Naive thymus-derived CD8-positive, alpha-beta T cell (primary cell): ENCODE measurements around the gene PCNX3. TPM values are rescaled to one million over a fixed set of nuclear protein-coding genes. Genes with fewer than 3 reads are reported as not detected.
A peak's percentile ranks its signal among the peaks of the same experiment; 100 is the strongest.
"Not testable (repeated sequence)": the region's sequence is repeated elsewhere in the genome, so short reads cannot be mapped to it uniquely, and the experiment has no call there.

ENCODE experiments used
- ATAC-seq, 2 donors: fragments of 150-1000 bp; cut with Tn5 transposase in 1 of 2; sonication (Bioruptor Pico), chemical (Tn5 transposase) in 1 of 2; 1 replicate in 1 of 2; 2 replicates in 1 of 2; pipeline ENCODE4 v1.10.0; 2021; ENCODE audit warnings: mild to moderate bottlenecking in 2 of 2, moderate library complexity in 2 of 2
- POLR2A ChIA-PET: fragments of 350-600 bp; sonication (Branson Sonifier 250); formaldehyde crosslinking; loops from one replicate; lab custom pipeline; 2021; ENCODE audit warnings: antibody characterized with exemption; lab: Charles Lee
- DNase-seq, 10 donors: peaks; one replicate each; pipeline versions ENCODE4 v3.0.0 to v3.0.0-alpha.2; 2020 to 2022
- H3K27ac Mint-ChIP-seq, 10 donors: one replicate each; pipeline ENCODE4 v1.8.0; 2020 to 2022; ENCODE audit warnings: mild to moderate bottlenecking in 10 of 10, mixed read lengths in 10 of 10, moderate library complexity in 4 of 10, inconsistent platforms in 1 of 10
- H3K27me3 Mint-ChIP-seq, 5 donors: one replicate each; pipeline ENCODE4 v1.8.0; 2021 to 2022; ENCODE audit warnings: mixed read lengths in 5 of 5
- H3K36me3 Mint-ChIP-seq, 3 donors: one replicate each; pipeline ENCODE4 v1.8.0; 2020 to 2022; ENCODE audit warnings: mixed read lengths in 3 of 3, mild to moderate bottlenecking in 2 of 3, inconsistent platforms in 1 of 3
- H3K4me1 Mint-ChIP-seq, 4 donors: one replicate each; pipeline ENCODE4 v1.8.0; 2021 to 2022; ENCODE audit warnings: mixed read lengths in 4 of 4
- H3K4me3 Mint-ChIP-seq, 10 donors: one replicate each; pipeline ENCODE4 v1.8.0; 2020 to 2022; ENCODE audit warnings: mild to moderate bottlenecking in 10 of 10, mixed read lengths in 10 of 10, moderate library complexity in 6 of 10, inconsistent platforms in 1 of 10
- H3K9me3 Mint-ChIP-seq, 9 donors: one replicate each; pipeline ENCODE4 v1.8.0; 2020 to 2022; ENCODE audit warnings: mixed read lengths in 9 of 9, mild to moderate bottlenecking in 3 of 9, inconsistent platforms in 1 of 9, moderate library complexity in 1 of 9
- polyA plus RNA-seq, 3 donors: library from polyadenylated mRNA; unstranded; fragments of 300-500 nt; fragmentation: Illumina TruSeq; gene quantifications; one replicate each; pipeline ENCODE4 v1.2.3, GENCODE V29; 2021
- total RNA-seq, 8 experiments: library from RNA in 2 of 8; stranded (reverse) in 2 of 8; gene quantifications; one replicate each; pipeline ENCODE4 v1.2.3 and lab custom pipeline; 2021 to 2026

PCNX3 gene
- total and polyA plus RNA-seq, 5 experiments from 2014 or later, result 0.96 to 64.2 (median 6.5) TPM

DNA sequence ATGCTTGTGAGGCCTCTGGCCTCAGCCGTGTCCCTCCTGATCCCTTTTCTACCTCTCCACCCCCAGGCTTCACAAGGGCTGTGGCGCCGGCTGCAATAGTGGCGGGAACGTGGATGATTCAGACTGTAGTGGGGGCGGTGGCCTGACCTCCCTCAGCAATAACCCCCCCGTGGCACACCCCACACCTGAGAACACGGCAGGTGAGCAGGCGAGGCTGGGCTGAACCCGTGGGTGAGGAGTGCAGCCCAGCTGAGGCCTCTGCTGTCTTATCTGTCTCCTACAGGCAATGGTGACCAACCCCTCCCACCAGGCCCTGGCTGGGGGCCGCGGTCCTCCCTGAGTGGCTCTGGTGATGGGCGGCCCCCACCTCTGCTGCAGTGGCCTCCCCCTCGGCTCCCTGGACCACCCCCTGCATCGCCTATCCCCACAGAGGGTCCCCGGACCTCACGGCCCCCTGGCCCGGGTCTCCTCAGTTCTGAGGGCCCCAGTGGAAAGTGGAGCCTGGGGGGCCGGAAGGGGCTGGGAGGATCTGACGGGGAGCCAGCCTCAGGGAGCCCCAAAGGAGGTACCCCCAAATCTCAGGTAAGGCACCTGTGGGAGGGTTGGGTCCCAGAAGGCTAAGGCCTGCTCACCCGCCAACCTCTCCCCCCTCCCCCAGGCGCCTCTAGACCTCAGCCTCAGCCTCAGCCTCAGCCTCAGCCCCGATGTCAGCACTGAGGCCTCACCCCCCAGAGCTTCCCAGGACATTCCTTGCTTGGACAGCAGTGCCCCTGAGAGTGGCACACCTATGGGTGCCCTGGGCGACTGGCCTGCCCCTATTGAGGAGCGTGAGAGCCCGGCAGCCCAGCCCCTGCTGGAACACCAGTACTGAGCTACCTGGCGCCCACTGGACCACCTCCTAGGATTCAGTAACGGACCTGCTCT, 20.8 kb downstream of the PCNX3 start:
- POLR2A ChIA-PET, result interaction anchor here (0.7 to 38.5 kb wide), 4 partner anchors 9 to 505 kb away, joined by 5 to 1068 read pairs (median 548); partner anchors contain the start of genes KAT5, MAP3K11, PCNX3 and RELA
- peaks cover 0 to 24% (median 2%) of the 10 kb centered on the region in 3 donors for H3K36me3 Mint-ChIP-seq

DNA sequence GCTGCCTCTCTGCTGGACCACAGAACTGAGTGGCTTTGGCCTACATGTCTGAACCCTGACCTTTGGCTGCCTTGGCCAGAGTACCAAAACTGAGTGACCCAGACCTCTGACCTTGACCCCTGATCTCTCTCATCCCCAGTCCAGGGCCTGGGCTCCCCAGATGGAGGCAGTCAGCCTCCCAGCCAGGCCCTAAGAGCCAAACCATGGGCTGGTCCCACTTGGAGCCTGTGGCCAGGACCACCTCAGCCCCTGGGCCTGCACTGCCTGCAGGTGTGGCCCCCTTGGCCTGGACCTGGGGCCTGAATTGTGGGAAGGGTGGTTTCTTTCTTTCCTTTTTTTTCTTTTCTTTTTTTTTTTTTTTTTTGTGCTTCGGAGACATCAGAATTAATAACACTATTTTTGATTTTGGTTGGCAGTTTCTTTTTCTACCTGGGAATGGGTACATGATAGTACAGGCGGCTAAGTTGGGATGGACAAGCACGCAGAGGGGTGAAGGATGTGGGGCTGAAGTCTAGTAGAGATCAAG, 21.5 kb downstream of the PCNX3 start:
- Mint-ChIP-seq H3K27ac (peak overlapping the region; percentile 37 to 98 (median 91)), H3K27me3 (peaks cover 0 to 3% (median 0%) of the 10 kb centered on the region in 5 donors), H3K4me3 (peak overlapping the region; percentile 63 to 96 (median 92))

More for the DNA sequence above, 20.8 kb downstream of the PCNX3 start:
- H3K4me3 Mint-ChIP-seq, result peak overlapping the region; percentile 27 to 93 (median 60)
- no peak for ATAC-seq
- peak overlapping the region in 7 of 10 donors; percentile 65 to 98 (median 73) for H3K27ac Mint-ChIP-seq
- no peaks in the 10 kb centered on the region for H3K27me3 Mint-ChIP-seq
- H3K9me3 Mint-ChIP-seq, result no peaks in the 10 kb centered on the region
- DNase-seq, result no peak
- peaks cover 13 to 47% (median 45%) of the 10 kb centered on the region in 4 donors for H3K4me1 Mint-ChIP-seq

DNA sequence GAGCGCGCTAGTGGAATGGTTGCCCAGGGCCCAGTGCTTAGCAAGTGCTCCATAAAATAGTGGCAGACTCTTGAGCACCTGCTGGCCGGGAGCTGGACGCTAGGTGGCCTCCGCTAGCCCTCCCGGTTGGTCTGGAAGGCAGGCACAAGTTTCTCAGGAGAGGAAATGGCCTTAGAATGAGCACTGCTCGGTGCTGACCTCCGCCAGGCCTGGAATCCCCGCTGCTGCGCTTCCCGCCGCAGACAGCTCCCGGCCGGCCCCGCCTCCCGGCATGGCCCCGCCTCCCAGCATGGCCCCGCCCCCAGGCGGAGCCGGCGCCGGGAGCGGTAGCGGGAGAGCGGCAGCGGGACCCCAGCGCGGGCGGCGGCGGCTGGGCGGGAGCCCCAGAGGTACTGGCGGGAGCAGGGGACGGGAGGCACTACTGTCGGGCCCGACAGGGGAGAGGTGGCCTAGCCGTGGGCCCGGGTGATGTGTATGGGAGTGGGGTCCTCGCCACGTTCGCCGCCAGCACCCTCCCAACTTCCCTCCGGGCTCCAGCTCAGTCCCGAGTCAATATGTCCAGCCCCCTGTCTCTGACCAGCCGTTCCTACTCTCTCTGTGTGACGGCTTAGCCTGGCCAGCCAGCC, 22.3 kb downstream of the PCNX3 start, which contains the start of gene SIPA1:
Gene SIPA1 (plus strand): TSS at position 308 of the 626 bp plus-strand sequence. CDS start 2,821 bp downstream, outside the sequence.
- POLR2A ChIA-PET, result interaction anchor here (1.0 to 38.5 kb wide), 10 partner anchors 11 to 142 kb away, joined by 3 to 1068 read pairs (median 4); partner anchors contain the start of genes EHBP1L1, KAT5, MAP3K11 and PCNX3
- DNase-seq (peak; percentile 47 to 86 (median 75)), ATAC-seq (peak; percentile 44 to 56)
- Mint-ChIP-seq H3K36me3 (peaks cover 0 to 24% (median 2%) of the 10 kb centered on the region in 3 donors), H3K4me3 (peak within 1 kb of the TSS; percentile 90 to 99 (median 94)), H3K27ac (peak within 1 kb of the TSS; percentile 90 to 100 (median 98)), H3K4me1 (peaks cover 16 to 54% (median 53%) of the 10 kb centered on the region in 4 donors), H3K27me3 (peaks cover 0 to 3% (median 0%) of the 10 kb centered on the region in 5 donors), H3K9me3 (no peaks in the 10 kb centered on the region)

More for the DNA sequence above, 21.5 kb downstream of the PCNX3 start:
- H3K4me1 Mint-ChIP-seq, result peaks cover 16 to 53% (median 51%) of the 10 kb centered on the region in 4 donors
- no peak for DNase-seq
- ATAC-seq, result no peak
- no peaks in the 10 kb centered on the region for H3K9me3 Mint-ChIP-seq
- POLR2A ChIA-PET, result interaction anchor here (0.7 to 38.5 kb wide), 7 partner anchors 10 to 505 kb away, joined by 3 to 1068 read pairs (median 5); partner anchors contain the start of genes KAT5, MAP3K11, PCNX3 and RELA
- H3K36me3 Mint-ChIP-seq, result peaks cover 0 to 23% (median 2%) of the 10 kb centered on the region in 3 donors

DNA sequence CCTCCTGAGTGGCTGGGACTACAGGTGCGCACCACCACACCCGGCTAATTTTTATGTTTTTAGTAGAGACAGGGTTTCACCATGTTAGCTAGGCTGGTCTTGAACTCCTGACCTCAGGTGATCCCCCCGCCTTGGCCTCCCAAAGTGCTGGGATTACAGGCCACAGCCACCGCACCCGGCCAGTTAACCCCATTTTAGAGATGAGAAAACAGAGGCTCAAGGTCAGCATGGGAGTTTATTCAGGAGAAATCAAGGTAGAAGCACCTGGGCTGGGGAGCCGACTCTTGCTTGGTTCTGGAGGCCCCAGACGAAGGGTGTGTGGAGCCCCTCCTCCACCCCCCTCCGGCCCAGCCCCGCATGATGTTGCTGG, 23.6 kb downstream of the PCNX3 start:
- POLR2A ChIA-PET, result interaction anchor here (0.6 to 38.5 kb wide), 12 partner anchors 12 to 249 kb away, joined by 3 to 1068 read pairs (median 4); partner anchors contain the start of genes EHBP1L1, FIBP, KAT5 and MAP3K11
- H3K9me3 Mint-ChIP-seq, H3K27me3 Mint-ChIP-seq, ATAC-seq: not testable (repeated sequence)
- H3K27ac Mint-ChIP-seq, result peak overlapping the region; percentile 90 to 100 (median 98)
- H3K4me3 Mint-ChIP-seq, result peak overlapping the region; percentile 90 to 99 (median 94)
- peaks cover 0 to 34% (median 0%) of the 10 kb centered on the region in 3 donors for H3K36me3 Mint-ChIP-seq
- H3K4me1 Mint-ChIP-seq, result peaks cover 18 to 58% (median 55%) of the 10 kb centered on the region in 4 donors
- peak in 1 of 10 donors; percentile 49 for DNase-seq

DNA sequence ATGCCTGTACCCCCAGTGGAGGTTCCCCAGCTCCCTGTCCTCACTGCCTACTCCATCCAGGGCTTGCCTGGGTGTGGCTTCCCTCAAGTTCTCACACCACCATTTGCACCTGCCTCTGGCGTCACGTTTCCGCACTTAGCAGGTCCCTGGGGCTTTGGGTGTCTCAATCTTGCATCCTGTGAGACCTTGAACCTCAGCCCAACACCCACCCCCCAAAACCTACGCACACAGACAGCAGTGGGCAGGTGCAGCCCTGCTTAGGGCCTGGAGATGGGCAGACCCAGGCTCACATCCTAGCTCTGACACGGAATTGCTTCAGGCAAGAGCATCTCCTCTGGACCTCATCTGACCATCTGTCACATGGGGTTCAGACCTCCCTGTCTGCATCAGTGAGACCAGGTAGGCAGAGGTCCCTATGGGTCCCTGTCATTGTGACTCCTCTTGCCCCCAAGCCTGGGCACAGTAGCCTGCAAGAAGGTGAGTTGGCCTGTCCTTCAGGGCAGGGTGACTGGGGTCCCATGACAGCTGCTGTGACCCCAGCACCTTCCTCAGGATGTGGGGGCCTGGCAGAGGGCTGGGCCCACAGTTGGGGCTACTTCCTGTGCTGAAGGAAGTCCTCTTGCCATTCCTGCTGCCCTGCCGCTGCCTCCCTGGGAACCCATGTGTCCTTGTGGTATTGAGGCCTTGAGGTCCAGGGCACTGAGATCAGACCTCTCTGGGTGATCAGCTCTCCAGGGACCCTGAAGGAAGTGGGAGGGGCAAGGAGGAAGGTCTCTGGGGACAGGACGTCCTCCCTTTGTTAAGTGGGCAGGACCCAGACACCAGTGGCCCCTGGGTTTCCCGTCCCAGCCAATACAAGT, 24.3 kb downstream of the PCNX3 start:
- Mint-ChIP-seq H3K4me3 (peak overlapping the region; percentile 90 to 99 (median 94)), H3K27ac (peak overlapping the region; percentile 90 to 100 (median 98)), H3K4me1 (peaks cover 23 to 57% (median 56%) of the 10 kb centered on the region in 4 donors), H3K27me3 (peaks cover 0 to 3% (median 0%) of the 10 kb centered on the region in 5 donors), H3K36me3 (peaks cover 0 to 35% (median 0%) of the 10 kb centered on the region in 3 donors), H3K9me3 (no peaks in the 10 kb centered on the region)
- ATAC-seq (peak; percentile 56 to 84), DNase-seq (peak; percentile 49 to 93 (median 87))
- POLR2A ChIA-PET, result interaction anchor here (0.7 to 38.5 kb wide), 15 partner anchors 12 to 476 kb away, joined by 3 to 1068 read pairs (median 3); partner anchors contain the start of genes BANF1, CCDC85B, EIF1AD and FIBP

DNA sequence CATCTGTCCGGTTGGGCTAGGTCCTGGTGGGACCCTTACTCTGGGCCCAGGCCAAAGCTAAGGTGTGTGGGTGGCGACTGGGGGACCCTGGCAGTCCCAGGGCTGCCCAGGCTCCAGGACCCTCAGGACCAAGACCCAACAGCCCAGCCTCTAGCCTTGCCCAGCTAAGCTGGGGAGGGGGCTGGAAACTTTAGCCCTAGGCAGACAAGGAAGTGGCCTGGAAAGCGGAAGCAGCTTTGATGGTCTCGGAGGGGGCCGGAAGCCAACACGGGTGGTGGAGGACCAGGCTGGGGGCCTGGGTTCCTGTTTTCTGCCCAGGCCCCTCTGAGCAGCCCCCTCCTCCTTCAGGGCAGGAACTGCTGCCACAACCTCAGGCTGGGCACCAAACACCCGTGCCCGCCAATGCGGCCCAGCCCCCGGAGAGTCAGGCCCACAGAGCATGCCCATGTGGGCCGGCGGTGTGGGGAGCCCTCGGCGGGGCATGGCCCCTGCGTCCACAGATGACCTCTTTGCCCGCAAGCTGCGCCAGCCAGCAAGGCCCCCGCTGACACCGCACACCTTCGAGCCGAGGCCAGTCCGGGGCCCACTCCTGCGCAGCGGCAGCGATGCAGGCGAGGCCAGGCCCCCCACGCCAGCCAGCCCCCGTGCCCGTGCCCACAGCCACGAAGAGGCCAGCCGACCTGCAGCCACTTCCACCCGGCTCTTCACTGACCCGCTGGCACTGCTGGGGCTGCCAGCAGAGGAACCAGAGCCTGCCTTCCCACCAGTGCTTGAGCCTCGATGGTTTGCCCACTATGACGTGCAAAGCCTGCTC, 25.1 kb downstream of the PCNX3 start:
- Mint-ChIP-seq H3K4me1 (peaks cover 23 to 61% (median 57%) of the 10 kb centered on the region in 4 donors), H3K36me3 (peaks cover 0 to 38% (median 0%) of the 10 kb centered on the region in 3 donors), H3K9me3 (no peaks in the 10 kb centered on the region), H3K4me3 (peak overlapping the region; percentile 90 to 99 (median 94)), H3K27me3 (peaks cover 0 to 3% (median 0%) of the 10 kb centered on the region in 5 donors), H3K27ac (peak overlapping the region; percentile 90 to 100 (median 98))
- DNase-seq, result peak in 5 of 10 donors; percentile 39 to 59 (median 50)
- ATAC-seq, result peak in 1 of 2 donors; percentile 5
- POLR2A ChIA-PET, result interaction anchor here (0.7 to 38.5 kb wide), 12 partner anchors 11 to 475 kb away, joined by 3 to 1068 read pairs (median 4); partner anchors contain the start of genes BANF1, CCDC85B, EIF1AD and FIBP

DNA sequence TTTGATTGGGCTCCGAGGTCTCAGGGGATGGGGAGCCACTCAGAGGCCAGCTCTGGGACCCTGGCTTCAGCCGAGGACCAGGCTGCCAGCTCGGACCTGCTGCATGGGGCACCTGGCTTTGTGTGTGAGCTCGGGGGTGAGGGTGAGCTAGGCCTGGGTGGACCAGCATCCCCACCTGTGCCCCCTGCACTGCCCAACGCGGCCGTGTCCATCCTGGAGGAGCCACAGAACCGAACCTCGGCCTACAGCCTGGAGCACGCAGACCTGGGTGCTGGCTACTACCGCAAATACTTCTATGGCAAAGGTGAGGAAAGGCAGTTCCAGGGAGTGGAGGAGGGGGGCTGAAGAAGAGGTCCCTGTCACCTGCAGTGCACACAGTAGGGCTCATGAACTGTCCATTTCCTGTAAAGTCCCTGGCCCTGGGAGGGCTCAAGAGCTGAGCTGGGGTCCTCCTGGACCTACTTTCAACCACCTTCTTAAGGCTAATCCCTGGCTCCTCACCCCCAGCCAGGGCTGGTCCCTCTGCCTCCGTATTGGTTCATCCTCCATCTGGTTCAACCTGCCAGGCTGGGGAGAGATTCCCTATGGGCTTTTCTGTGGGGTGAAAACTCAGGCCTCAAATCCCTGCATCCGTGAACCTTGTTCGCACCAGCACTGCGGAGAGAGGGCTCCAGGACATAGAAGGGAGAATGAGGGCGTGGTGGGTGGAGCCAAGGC, 25.9 kb downstream of the PCNX3 start:
- POLR2A ChIA-PET, result interaction anchor here (0.5 to 38.5 kb wide), 8 partner anchors 11 to 361 kb away, joined by 3 to 1068 read pairs (median 7); partner anchors contain the start of genes BANF1, EIF1AD, KAT5 and MAP3K11
- peak overlapping the region; percentile 74 to 100 (median 92) for H3K27ac Mint-ChIP-seq
- DNase-seq (no peak), ATAC-seq (no peak)
- H3K4me3 Mint-ChIP-seq, result peak overlapping the region; percentile 72 to 93 (median 88)
- H3K9me3 Mint-ChIP-seq, result no peaks in the 10 kb centered on the region
- peaks cover 0 to 43% (median 0%) of the 10 kb centered on the region in 3 donors for H3K36me3 Mint-ChIP-seq
- peaks cover 23 to 64% (median 57%) of the 10 kb centered on the region in 4 donors for H3K4me1 Mint-ChIP-seq
- H3K27me3 Mint-ChIP-seq, result peaks cover 0 to 3% (median 0%) of the 10 kb centered on the region in 5 donors

DNA sequence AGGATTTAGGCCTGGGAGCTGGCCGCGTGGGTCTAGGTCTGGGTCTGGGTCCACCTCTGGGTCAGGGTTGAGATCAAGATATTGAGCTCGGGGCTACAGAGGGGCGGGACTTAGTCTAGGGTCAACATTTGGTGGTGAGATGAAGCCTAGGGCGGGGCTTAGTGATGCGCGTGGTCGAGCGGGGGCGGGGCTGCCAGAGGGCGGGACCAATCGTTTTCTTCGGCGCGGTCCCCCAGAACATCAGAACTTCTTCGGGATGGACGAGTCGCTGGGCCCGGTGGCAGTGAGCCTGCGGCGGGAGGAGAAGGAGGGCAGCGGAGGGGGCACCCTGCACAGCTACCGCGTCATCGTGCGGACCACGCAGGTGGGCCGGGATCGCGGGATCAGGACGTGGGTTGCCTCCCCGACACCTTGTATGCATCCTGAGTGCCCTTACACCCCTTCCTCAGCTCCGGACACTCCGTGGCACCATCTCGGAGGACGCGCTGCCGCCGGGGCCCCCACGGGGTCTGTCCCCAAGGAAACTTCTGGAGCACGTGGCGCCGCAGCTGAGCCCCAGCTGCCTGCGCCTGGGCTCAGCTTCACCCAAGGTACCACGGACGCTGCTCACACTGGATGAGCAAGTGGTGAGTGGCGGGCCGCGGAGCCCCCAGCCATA, 26.6 kb downstream of the PCNX3 start:
- Mint-ChIP-seq H3K9me3 (no peaks in the 10 kb centered on the region), H3K4me3 (peak overlapping the region; percentile 72 to 93 (median 88)), H3K4me1 (peaks cover 23 to 60% (median 55%) of the 10 kb centered on the region in 4 donors), H3K27me3 (peaks cover 0 to 3% (median 0%) of the 10 kb centered on the region in 5 donors), H3K27ac (peak overlapping the region; percentile 74 to 100 (median 92)), H3K36me3 (peaks cover 0 to 37% (median 0%) of the 10 kb centered on the region in 3 donors)
- ATAC-seq, result no peak
- no peak for DNase-seq
- POLR2A ChIA-PET, result interaction anchor here (0.5 to 38.5 kb wide), 6 partner anchors 10 to 519 kb away, joined by 3 to 1068 read pairs (median 6); partner anchors contain the start of genes MAP3K11, PCNX3, RELA and SIPA1

DNA sequence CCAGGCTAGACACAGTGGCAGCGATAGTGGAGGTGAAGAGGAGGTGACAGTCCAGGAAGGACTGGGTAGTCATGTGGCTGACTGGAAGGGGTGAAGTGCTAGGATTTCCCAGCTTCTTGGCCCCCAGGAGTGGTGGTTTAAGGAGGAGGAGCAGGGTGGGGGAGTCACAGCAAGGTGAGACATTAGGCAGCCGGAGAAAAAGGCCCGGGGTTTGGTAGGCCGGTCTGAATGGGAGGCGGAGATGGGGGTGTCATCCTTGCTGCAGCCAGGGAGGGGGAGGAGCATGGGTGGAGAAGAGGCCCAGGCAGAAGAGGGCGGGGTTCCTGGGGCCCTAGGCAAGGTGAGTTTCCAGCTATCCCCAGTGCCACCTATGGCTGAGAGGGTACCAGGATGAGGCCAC, 28.4 kb downstream of the PCNX3 start:
- DNase-seq, result no peak
- Mint-ChIP-seq H3K4me1 (peaks cover 22 to 53% (median 49%) of the 10 kb centered on the region in 4 donors), H3K4me3 (peak overlapping the region in 7 of 10 donors; percentile 36 to 61 (median 52))

More for the DNA sequence above, 28.4 kb downstream of the PCNX3 start:
- H3K27ac Mint-ChIP-seq, result peak overlapping the region; percentile 73 to 87 (median 80)
- H3K36me3 Mint-ChIP-seq, result peaks cover 0 to 49% (median 8%) of the 10 kb centered on the region in 3 donors
- no peaks in the 10 kb centered on the region for H3K9me3 Mint-ChIP-seq
- POLR2A ChIA-PET, result interaction anchor here (0.7 to 38.5 kb wide), 4 partner anchors 8 to 309 kb away, joined by 3 to 1068 read pairs (median 536); partner anchors contain the start of genes KAT5, MAP3K11, PCNX3 and RELA
- no peak for ATAC-seq
- H3K27me3 Mint-ChIP-seq, result peaks cover 0 to 3% (median 0%) of the 10 kb centered on the region in 5 donors
